GM18870 (cell line): Measurements from ENCODE around the gene DOCK1.

Experiments used
- ATAC-seq: cut with Tn5 transposase; IDR thresholded peaks from one replicate; pipeline ENCODE4 v1.9.1; 2021; ENCODE audit warnings: moderate library complexity; ENCODE audit not compliant: unreplicated experiment

DOCK1 gene

DNA sequence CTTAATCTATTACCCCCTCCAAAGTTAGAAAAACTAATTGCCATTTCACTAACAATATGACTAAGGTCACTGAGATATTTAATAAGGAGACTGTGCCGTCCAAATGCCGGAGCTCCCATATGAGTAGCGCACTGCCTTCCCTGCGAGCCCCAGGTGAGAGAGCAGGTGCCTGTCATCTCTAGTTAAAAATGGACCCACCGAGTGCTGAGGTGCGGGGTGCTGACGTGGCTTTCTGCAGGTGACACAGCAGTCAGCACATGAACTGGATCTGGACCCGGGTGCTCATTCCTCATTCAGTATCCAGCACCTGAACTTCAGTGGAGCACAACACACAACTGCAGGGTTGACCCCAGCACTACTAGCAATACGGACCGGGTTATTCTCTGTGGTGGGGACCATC, 505.8 kb downstream of the DOCK1 start:
- ATAC-seq = no peak

DNA sequence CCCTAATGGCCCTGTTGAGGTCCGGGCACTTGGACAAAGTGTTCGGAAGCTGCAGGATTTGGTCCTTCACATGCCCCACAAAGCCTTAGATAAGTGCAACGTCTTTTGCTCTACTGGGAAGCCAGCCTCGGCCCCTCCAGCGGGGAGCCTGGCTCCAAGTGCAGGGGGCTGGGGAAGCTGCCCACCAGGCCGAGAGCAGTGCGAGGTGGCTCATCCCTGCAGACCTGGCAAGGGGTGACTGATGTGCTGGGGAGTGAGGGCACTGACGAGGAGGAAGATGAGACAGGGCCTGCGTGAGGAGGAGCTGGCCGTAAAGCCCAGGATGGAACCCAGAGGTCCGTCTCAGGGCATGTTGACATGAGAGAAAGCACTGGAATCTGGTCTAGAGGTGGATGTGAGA, 508.1 kb downstream of the DOCK1 start:
- ATAC-seq = no peak

DNA sequence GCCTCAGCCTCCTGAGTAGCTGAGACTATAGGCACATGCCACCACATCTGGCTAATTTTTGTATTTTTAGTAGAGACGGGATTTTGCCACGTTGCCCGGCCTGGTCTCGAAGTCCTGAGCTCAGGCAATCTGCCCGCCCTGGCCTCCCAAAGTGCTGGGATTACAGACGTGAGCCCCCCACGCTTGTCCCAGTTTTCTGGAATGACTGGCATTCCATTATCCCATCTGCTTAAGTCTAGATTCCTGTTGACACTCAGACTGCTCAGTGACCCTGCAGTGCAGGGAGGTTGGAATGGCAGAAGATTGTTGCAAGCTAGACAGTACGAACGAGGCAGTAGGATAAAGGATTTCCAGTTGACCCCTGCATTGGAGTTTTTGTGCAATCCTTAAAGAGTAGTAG, 508.8 kb downstream of the DOCK1 start:
- ATAC-seq = no peak

DNA sequence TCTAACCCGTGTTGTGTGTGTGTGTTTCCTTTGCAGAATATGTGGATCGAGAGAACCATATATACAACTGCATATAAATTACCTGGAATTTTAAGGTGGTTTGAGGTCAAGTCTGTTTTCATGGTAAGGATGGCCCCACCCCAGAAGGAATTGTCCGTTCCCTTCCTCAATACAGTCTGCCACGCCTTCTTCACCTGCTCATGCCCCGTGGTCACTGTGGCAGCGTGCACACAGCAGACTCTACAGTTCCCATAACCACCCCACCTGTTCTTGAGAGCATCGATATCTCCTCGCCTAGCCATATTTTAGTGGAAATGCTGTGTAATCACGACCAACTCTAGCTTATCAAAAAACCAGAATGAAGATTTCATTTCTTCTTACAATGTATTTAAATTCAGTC, 509.9 kb downstream of the DOCK1 start:
- ATAC-seq = no peak

DNA sequence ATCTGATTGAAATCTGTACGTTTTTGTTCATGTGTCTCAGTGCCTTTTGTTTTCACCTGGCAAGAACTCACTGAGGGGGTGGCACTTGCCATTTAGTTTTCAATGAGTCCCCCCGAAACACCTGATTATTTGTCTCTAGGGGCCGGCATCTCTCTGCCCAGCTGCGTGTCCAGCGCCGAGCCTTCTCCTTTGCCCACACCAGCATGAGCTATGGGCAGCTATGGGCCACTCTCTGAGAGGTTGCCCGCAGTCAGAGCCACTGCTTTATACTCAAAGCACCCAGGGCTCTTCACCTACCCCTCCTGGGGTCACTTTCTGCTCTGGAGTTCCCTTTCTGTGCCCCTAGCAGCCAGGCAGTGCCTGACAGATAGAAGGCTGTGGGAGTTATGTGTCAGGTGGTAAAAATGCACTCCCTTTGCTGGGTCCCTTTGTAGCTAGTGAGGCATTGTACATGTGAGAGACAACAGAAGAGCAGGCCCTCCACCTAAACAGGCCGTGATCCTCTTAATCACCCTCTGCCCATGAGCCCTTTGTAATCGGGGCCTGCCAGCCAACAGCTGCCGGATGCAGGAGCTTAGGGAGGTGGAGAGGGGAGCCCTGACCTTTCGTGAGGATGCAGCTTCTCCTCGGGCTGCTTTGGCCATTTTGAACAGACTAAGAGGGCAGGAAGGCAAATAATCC, 510.8 kb downstream of the DOCK1 start:
- no peak for ATAC-seq

DNA sequence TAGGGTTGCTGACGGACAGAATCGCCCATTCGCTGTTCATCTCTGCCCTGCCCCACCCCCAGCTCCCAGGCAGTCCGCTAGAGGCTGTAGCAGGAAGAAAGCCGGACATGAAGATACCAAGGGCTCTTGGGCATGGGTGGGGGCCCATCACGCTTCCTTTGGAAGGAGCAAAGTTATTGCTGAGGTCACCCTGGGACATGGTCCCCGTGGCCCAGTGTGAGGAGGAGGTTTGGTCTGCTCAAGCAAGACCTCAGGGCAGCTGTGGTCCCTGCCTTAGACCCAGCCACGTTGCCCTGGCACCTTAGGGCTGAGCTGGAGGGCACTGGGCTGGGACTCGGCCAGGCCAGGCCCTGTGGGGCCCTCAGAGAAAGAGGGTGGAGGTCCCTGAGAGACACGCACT, 511.8 kb downstream of the DOCK1 start:
- ATAC-seq = no peak

DNA sequence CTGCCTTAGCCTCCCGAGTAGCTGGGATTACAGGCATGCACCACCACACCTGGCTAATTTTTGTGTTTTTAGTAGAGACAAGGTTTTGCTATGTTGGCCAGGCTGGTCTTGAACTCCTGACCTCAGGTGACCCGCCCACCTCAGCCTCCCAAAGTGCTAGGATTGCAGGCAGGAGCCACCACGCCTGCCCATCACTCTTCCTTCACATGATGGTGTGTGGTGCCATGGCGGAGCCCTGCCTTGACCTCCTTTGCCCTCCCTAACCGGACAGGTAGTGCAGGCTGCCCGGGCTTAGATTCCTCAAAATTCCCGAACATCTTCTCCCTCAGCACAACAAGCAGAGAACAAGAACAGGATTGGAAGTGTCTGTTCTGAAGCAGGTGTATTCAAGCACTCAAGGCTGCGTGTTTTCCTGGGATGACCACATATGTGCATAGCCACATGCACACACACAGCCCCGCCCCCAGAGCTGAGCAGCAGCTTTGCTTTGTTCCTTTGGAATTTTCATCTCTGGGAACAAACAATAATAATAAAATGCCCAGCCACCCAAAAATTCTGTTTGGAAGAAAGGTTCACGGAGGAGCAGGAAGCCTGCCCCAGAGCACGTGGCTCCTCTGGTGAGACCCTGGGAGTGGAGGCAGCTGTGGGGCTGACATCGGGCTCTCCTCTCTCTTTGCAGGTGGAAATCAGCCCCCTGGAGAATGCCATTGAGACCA, 512.6 kb downstream of the DOCK1 start:
- ATAC-seq = no peak

DNA sequence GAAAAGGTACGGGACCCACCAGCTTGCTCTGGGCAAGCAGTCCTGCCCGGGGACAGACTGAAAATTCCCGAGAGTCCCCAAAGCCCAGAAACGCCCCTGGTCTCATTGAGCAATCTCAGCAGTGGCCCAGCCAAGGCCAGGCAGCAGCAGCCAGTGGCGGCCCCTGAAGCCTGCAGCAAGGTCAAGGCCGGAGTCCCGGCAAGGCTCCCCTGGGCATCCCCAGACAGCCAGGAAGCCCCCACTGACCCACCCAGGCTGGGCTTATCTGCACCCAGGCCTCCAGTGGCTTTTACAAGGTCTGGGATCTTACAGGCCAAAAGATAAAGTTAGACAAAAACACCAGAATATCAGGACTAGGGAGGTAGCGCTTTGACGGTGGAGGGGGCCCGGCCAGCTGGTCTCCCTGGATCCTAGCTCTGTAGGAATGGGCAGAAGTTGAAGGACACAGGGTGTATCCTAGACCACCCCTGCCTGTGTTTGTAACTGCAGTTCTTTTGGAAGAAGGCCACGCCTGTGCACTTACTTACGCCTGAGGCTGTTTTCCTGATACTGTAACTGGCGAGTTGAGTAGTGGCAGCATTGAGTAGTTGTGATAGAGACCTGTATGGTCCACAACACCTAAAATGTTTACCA, 513.4 kb downstream of the DOCK1 start:
- ATAC-seq = no peak

DNA sequence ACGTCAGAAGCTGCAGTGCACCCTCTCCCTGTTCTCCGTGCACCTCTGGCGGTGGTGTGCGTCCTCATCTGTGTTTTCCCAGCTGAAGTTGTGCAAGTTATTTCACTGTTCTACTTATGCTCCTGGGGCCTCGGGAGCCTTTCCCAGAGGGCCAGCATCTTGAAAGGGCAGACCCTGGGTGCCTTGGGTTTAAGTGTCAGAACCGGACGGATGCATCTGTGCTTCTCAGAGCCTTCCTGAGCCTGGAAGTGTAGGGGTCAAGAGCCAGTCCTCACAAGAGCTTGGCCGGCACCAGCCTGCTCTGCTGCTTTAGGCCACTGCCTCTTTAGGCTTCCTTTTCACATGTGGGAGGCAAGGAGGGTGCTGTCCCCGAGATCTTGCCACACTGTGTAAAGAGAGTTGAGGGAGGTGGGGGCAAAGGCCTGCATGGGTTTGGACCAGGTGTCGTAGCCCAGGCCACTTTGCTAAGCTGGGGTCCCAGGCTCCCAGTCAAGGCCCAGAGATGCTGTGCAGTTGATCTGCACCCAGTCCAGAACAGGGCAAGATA, 515.0 kb downstream of the DOCK1 start:
- no peak for ATAC-seq

DNA sequence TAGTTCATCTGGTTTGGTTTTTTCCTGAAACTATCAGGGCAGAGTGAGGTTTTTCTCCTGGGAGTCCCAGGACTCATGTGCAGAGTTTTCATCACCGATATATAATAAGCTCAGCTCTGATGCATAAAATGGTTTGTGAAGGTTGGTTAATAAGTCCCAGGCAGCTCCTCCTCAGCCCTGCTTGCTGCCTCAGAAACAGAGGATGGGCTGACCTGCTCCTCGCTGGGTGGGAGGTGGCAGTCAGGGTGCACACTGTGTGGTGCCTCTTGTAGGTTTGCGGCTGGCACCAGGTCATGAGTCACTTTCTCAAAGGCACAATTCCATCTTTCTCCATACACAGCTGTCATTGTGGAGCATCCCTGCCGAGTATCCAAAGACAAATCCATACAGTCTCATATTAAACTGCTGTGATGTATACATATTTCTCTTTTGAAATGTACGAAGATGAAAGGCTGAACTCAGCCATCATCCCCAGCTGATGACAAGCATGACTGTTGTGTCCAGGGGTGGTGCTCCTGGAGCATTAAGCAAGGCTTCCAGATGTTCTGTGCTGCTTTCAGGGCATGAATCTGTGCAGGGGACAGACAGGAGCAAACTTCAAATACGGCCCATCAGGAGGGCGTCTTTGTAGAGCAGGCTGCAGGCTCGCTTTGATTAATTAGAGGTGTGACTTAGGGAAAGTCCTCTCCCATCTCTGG, 518.1 kb downstream of the DOCK1 start:
- ATAC-seq = no peak

DNA sequence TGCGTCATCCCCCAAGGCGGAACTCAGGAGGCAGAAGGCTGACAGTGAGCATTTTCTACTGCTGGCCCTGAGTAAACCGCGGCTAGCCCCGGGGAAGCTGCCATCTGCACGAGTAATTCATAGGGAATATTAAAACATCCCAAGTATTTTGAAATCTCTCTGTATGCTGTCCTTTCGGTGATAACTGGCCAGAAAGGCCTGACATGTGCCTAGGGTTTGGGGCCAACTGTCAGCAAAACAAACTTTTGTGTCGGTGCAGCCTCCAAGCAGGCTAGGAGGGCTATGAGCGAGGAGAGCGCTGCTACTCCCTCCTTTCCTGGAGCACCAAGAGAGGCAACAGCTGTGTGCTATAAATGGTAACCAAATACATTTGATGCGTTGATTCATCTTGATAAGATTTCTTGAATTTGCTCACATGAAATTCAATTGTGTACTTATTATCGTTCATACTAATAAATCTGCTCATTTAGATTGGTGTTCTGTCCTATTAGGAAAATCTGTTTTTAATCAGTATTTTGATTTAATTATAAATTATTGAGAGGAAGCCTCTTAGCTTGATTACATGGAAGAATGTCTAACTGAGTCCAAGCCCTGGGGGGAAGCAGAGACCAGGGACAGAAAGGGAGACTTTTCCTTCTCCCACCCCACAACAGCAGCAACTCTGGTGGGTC, 519.5 kb downstream of the DOCK1 start:
- no peak for ATAC-seq

DNA sequence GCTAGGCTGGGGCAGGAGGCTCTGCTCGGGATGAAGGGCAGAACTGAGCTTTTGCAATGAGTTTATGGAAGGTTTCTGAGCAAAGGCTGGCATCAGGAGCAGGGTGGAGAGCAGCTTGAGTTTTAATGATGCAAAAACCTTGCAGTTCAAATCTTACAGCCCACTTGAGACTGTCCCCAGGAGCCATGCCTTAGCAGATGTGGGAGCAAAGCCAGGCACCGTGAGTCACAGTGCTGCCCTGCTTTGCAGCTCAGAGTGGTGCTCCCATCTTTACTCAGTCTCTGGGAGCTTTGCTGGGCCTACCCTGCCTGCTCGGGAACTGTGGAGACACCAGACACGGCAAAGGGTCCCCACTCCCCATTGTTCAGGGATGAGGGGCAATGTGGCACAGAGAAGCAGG, 521.5 kb downstream of the DOCK1 start:
- no peak for ATAC-seq

DNA sequence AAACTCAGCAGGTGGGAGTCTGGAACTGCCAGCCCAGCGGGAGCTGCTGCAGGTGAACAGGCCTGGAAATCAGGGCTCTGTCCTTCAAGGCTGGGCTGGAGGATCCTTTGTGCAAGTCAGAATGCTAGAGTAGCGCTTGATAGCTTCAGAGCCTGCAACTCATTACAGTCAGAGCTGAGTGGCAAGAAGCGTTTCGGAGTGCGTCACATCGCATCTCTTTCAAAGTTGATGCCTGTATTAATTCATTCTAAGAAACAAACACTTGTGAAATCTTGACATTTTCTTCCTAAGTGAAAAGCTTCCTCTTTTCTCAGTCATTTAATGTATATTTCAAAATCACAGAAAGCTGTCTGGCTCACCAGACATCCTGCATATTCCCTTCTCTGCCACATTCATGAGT, 522.7 kb downstream of the DOCK1 start:
- no peak for ATAC-seq

DNA sequence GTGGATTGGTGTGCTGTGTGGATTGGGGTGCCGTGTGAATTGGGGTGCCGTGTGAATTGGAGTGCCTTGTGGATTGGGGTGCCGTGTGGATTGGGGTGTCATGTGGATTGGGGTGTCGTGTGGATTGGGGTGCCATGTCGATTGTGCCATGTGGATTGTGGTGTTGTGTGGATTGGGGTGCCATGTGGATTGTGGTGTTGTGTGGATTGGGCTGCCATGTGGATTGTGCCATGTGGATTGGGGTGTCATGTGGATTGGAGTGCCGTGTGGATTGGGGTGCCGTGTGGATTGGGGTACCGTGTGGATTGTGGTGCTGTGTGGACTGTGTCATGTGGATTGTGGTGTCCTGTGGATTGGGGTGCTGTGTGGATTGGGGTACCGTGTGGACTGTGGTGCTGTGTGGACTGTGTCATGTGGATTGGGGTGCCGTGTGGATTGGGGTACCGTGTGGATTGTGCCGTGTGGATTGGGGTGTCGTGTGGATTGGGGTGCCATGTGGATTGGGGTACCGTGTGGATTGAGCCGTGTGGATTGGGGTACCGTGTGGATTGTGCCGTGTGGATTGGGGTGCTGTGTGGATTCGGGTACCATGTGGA, 523.3 kb downstream of the DOCK1 start:
- no peak for ATAC-seq

DNA sequence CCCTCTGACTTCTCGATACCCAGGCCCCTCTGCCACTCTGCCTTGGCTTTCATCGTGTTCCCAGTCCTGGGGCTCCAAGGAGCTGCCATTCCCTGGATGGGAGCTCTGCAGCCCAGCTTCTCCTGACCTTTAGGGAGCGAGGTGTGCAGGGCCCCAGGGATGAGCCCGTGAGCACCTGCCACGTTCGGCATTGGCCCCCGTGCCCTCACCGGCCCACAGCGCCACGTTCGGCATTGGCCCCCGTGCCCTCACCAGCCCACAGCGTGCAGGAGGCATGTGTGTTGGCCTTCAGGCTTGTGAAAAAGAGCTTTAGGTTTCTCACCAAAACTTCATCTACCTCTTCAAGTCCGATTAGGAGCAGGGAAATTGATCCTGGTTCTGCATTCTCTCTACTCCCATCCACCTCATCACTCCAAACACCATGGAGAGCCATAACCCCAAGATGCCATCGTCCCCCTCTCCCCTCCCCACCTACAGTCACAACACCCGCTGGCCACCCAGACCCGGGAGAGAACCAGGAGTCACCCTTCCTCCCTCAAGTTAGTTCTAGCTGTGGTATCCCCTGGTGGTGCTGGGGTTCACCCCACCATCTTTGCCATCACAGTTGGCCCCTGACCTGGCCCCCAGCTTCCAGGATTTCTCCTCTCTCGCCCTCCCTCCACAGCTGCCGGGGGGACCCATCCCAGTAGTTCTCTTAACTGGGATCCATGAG, 524.5 kb downstream of the DOCK1 start:
- no peak for ATAC-seq

DNA sequence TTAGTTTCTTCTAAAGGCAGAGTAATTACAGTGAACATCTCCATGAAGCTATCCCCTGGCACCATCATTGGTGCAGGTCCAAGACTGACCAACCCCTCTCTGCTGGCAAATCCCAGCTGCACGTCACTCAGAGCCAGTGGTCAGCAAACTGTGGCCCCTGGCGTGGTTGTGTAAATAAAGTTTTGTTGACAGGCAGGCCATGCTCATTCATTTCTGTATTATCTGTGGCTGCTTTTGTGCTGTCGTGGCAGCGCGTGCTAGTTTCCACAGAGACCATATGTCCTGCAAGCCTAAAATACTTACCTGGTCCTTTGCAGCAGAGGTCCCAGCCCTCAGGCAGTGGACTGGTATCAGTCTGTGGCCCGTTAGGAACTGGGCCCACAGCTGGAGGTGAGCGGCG, 526.3 kb downstream of the DOCK1 start:
- no peak for ATAC-seq

DNA sequence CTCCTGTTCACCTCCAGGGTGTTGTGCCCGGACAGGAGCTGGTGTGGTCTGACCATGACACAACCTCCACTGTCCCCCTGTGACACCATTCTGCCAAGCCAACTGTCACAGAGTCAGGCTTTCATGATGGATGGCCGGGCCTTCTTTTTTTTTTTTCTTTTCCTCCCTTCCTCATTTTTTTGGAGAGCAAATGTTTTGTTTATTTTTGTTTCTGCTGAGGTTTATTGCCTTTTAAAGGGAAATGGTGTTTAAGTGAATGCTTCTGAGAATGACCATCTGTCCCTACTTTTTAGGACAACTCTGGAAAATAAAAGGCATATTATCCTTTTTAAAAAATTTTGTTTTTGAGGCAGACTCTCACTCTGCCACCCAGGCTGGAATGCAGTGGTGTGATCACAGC, 528.8 kb downstream of the DOCK1 start:
- ATAC-seq = no peak

DNA sequence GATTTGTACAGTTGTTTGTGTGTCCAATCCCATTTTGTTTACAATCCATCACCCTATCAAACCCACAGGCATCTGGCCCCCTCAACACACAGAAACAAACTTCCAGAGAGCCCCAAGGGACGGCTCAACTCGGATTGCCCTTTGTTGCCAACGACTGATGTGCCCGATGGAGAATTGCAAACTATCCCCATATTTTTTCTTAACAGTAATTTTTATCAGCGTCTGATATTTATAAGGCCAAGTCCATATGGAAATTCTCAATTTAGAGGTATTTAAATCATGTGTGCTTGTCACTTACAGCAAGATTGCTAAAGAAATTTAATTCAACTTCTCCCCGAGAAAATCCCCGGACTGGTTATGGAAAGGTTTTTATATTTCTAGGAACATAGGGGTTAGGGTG, 530.0 kb downstream of the DOCK1 start:
- ATAC-seq = no peak

DNA sequence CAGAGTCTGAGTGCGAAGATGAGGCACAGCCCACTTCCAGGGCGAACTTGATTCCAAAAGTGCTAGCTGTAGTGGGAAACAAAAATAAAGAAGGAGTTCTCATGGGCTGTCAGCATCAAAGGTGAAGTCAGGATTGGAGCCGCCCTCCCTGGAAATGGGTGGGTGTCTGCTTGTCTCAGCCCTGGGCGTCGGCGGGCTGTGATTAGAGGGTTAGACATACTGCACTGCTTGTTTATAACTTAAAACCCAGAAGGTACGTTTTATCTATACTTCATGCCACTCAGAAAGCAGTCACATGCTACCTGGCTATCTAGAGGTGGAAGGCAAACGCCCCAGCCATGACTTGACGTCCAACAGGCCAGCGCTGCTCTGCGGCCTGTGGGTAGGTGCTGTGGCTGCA, 535.1 kb downstream of the DOCK1 start:
- no peak for ATAC-seq
